ENCODE data around the gene CD300LD.
"Not testable (repeated sequence)": the region's sequence is repeated elsewhere in the genome, so short reads cannot be mapped to it uniquely, and the experiment has no call there.

The CD300LD gene

GRCh38 chr17:74592087-74592990 lies at the start of gene CD300LD:
TSS of gene CD300LD (minus strand) at chr17:74592283. CDS start at chr17:74592202, 81 bp downstream.
- DNase-seq (ENCODE audit: low read depth) = no peak

GRCh38 chr17:74641224-74641957 lies 49.3 kb upstream of the CD300LD start:
- no peak for DNase-seq (ENCODE audit: low read depth)

GRCh38 chr17:74639704-74640151 lies 47.6 kb upstream of the CD300LD start:
- DNase-seq (ENCODE audit: low read depth) = no peak

- no peak for DNase-seq (ENCODE audit: low read depth)
Measured at GRCh38 chr17:74637926-74638325, 45.8 kb upstream of the CD300LD start.

- DNase-seq (ENCODE audit: low read depth) = no peak
Measured at GRCh38 chr17:74637265-74637664, 45.2 kb upstream of the CD300LD start.

- DNase-seq (ENCODE audit: low read depth) = not testable (repeated sequence)
Measured at GRCh38 chr17:74636541-74637085, 44.5 kb upstream of the CD300LD start.

GRCh38 chr17:74635418-74635817 lies 43.3 kb upstream of the CD300LD start:
- DNase-seq (ENCODE audit: low read depth) = no peak

GRCh38 chr17:74633326-74633725 lies 41.2 kb upstream of the CD300LD start:
- no peak for DNase-seq (ENCODE audit: low read depth)

GRCh38 chr17:74632617-74633016 lies 40.5 kb upstream of the CD300LD start:
- no peak for DNase-seq (ENCODE audit: low read depth)

GRCh38 chr17:74631468-74632450 lies 39.7 kb upstream of the CD300LD start:
- DNase-seq (ENCODE audit: low read depth) = no peak

- DNase-seq (ENCODE audit: low read depth) = not testable (repeated sequence)
Measured at GRCh38 chr17:74630251-74630650, 38.2 kb upstream of the CD300LD start.

GRCh38 chr17:74625661-74626060 lies 33.6 kb upstream of the CD300LD start:
- DNase-seq (ENCODE audit: low read depth) = no peak

- no peak for DNase-seq (ENCODE audit: low read depth)
Measured at GRCh38 chr17:74624131-74624530, 32.0 kb upstream of the CD300LD start.

GRCh38 chr17:74623693-74624093 lies 31.6 kb upstream of the CD300LD start, which contains the start of gene CD300E:
TSS of gene CD300E (minus strand) at chr17:74623738. CDS start at chr17:74623621, 117 bp downstream.
- DNase-seq (ENCODE audit: low read depth) = no peak

- DNase-seq (ENCODE audit: low read depth) = no peak
Measured at GRCh38 chr17:74619077-74619673, 27.1 kb upstream of the CD300LD start.

GRCh38 chr17:74618451-74618850 lies 26.4 kb upstream of the CD300LD start:
- no peak for DNase-seq (ENCODE audit: low read depth)

- no peak for DNase-seq (ENCODE audit: low read depth)
Measured at GRCh38 chr17:74616696-74617095, 24.6 kb upstream of the CD300LD start.

GRCh38 chr17:74612046-74612445 lies 20.0 kb upstream of the CD300LD start:
- DNase-seq (ENCODE audit: low read depth) = no peak

- no peak for DNase-seq (ENCODE audit: low read depth)
Measured at GRCh38 chr17:74610108-74610507, 18.0 kb upstream of the CD300LD start.

- no peak for DNase-seq (ENCODE audit: low read depth)
Measured at GRCh38 chr17:74608511-74608910, 16.4 kb upstream of the CD300LD start.

- DNase-seq (ENCODE audit: low read depth) = no peak
Measured at GRCh38 chr17:74607221-74607620, 15.1 kb upstream of the CD300LD start.
